ENCODE results near the gene MMRN2. TPM values are rescaled to one million over a fixed set of nuclear protein-coding genes. Genes with fewer than 3 reads are reported as not detected.
"Not testable (repeated sequence)": the region's sequence is repeated elsewhere in the genome, so short reads cannot be mapped to it uniquely, and the experiment has no call there.

MMRN2 gene
- polyA plus RNA-seq, 4 donors = 23.9 to 28.8 (median 26.8) TPM

GRCh38 chr10:86958116-86958900 lies 893 bp upstream of the MMRN2 start, which contains the start of gene SNCG:
SNCG (plus strand) TSS chr10:86958599; CDS start chr10:86958698, 99 bp downstream.
- DNase-seq (ENCODE audit: low read depth in 4 of 4, low spot score in 2 of 4) = no peak

- no peak for DNase-seq (ENCODE audit: low read depth in 4 of 4, low spot score in 2 of 4)
Measured at GRCh38 chr10:86956848-86957448, 467 bp downstream of the MMRN2 start.

GRCh38 chr10:86956195-86956847 lies 1.1 kb downstream of the MMRN2 start:
- DNase-seq (ENCODE audit: low read depth in 4 of 4, low spot score in 2 of 4) = no peak

- no peak for DNase-seq (ENCODE audit: low read depth in 4 of 4, low spot score in 2 of 4)
Measured at GRCh38 chr10:86955501-86956194, 1.8 kb downstream of the MMRN2 start.

GRCh38 chr10:86954681-86955500 lies 2.5 kb downstream of the MMRN2 start:
- no peak for DNase-seq (ENCODE audit: low read depth in 4 of 4, low spot score in 2 of 4)

GRCh38 chr10:86953747-86954680 lies 3.4 kb downstream of the MMRN2 start:
- DNase-seq (ENCODE audit: low read depth in 4 of 4, low spot score in 2 of 4) = no peak

- DNase-seq (ENCODE audit: low read depth in 4 of 4, low spot score in 2 of 4) = not testable (repeated sequence)
Measured at GRCh38 chr10:86952697-86953096, 4.7 kb downstream of the MMRN2 start.

GRCh38 chr10:86952106-86952505 lies 5.3 kb downstream of the MMRN2 start:
- DNase-seq (ENCODE audit: low read depth in 4 of 4, low spot score in 2 of 4) = no peak

- no peak for DNase-seq (ENCODE audit: low read depth in 4 of 4, low spot score in 2 of 4)
Measured at GRCh38 chr10:86951184-86951761, 6.1 kb downstream of the MMRN2 start.

GRCh38 chr10:86950349-86950748 lies 7.1 kb downstream of the MMRN2 start:
- DNase-seq (ENCODE audit: low read depth in 4 of 4, low spot score in 2 of 4) = no peak

- not testable (repeated sequence) for DNase-seq (ENCODE audit: low read depth in 4 of 4, low spot score in 2 of 4)
Measured at GRCh38 chr10:86947806-86948205, 9.6 kb downstream of the MMRN2 start.

GRCh38 chr10:86946213-86947155 lies 10.9 kb downstream of the MMRN2 start:
- no peak for DNase-seq (ENCODE audit: low read depth in 4 of 4, low spot score in 2 of 4)

- DNase-seq (ENCODE audit: low read depth in 4 of 4, low spot score in 2 of 4) = no peak
Measured at GRCh38 chr10:86945361-86946212, 11.8 kb downstream of the MMRN2 start.

GRCh38 chr10:86944907-86945306 lies 12.5 kb downstream of the MMRN2 start:
- no peak for DNase-seq (ENCODE audit: low read depth in 4 of 4, low spot score in 2 of 4)

- no peak for DNase-seq (ENCODE audit: low read depth in 4 of 4, low spot score in 2 of 4)
Measured at GRCh38 chr10:86944471-86944870, 12.9 kb downstream of the MMRN2 start.

GRCh38 chr10:86944031-86944419 lies 13.4 kb downstream of the MMRN2 start:
- no peak for DNase-seq (ENCODE audit: low read depth in 4 of 4, low spot score in 2 of 4)
